ENCODE results near the gene RIMS4.

The RIMS4 gene

GRCh38 chr20:44837946-44838345 is 27.6 kb upstream of the RIMS4 start:
- Histone ChIP-seq H3K4me3 (ENCODE audit: low read depth in 1 of 2, low read length in 2 of 2) (no peak overlapping the region), H3K9me3 (ENCODE audit: insufficient read depth, low read length, severe bottlenecking) (no peaks in the 10 kb centered on the region), H3K4me2 (ENCODE audit: insufficient read depth, low read length) (no peak overlapping the region), H4K20me1 (ENCODE audit: insufficient read depth, low read length) (0 out of 2 replicates have a peak, but pooled peaks cover 3% of the 10 kb centered on the region), H3K27me3 (ENCODE audit: insufficient read depth, low read length, poor library complexity) (peaks cover 22% of the 10 kb centered on the region), H3K79me2 (ENCODE audit: insufficient read depth, low read length) (no peaks in the 10 kb centered on the region), H3K27ac (ENCODE audit: low read length) (no peak overlapping the region), H2AFZ (ENCODE audit: low read depth, low read length) (no peak overlapping the region), H3K4me1 (ENCODE audit: insufficient read depth, low read length) (no peaks in the 10 kb centered on the region), H3K9ac (ENCODE audit: low read depth, low read length) (no peak overlapping the region), H3K36me3 (ENCODE audit: insufficient read depth, low read length) (no peaks in the 10 kb centered on the region)
- no peak for ATAC-seq (ENCODE audit: insufficient read depth, low read depth)
- no peak for DNase-seq
- TF ChIP-seq EZH2 (IDR thresholded peaks at IDR 0.05; ENCODE audit: borderline replicate concordance, low read depth, low read length, severe bottlenecking), result no peak
- TF ChIP-seq, protein P1, sequence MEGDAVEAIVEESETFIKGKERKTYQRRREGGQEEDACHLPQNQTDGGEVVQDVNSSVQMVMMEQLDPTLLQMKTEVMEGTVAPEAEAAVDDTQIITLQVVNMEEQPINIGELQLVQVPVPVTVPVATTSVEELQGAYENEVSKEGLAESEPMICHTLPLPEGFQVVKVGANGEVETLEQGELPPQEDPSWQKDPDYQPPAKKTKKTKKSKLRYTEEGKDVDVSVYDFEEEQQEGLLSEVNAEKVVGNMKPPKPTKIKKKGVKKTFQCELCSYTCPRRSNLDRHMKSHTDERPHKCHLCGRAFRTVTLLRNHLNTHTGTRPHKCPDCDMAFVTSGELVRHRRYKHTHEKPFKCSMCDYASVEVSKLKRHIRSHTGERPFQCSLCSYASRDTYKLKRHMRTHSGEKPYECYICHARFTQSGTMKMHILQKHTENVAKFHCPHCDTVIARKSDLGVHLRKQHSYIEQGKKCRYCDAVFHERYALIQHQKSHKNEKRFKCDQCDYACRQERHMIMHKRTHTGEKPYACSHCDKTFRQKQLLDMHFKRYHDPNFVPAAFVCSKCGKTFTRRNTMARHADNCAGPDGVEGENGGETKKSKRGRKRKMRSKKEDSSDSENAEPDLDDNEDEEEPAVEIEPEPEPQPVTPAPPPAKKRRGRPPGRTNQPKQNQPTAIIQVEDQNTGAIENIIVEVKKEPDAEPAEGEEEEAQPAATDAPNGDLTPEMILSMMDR (IDR thresholded peaks at IDR 0.05; ENCODE audit: borderline replicate concordance, extremely low read depth, low read length, poor library complexity, severe bottlenecking), result no peak

GRCh38 chr20:44836601-44837120 is 26.3 kb upstream of the RIMS4 start:
- Histone ChIP-seq H3K4me1 (ENCODE audit: insufficient read depth, low read length) (no peaks in the 10 kb centered on the region), H3K4me2 (ENCODE audit: insufficient read depth, low read length) (no peak overlapping the region)

GRCh38 chr20:44835661-44836221 is 25.4 kb upstream of the RIMS4 start:
- Histone ChIP-seq H3K4me3 (ENCODE audit: low read depth in 1 of 2, low read length in 2 of 2) (no peak overlapping the region), H3K79me2 (ENCODE audit: insufficient read depth, low read length) (no peaks in the 10 kb centered on the region), H4K20me1 (ENCODE audit: insufficient read depth, low read length) (no peaks in the 10 kb centered on the region), H3K9ac (ENCODE audit: low read depth, low read length) (no peak overlapping the region), H3K36me3 (ENCODE audit: insufficient read depth, low read length) (no peaks in the 10 kb centered on the region), H3K4me1 (ENCODE audit: insufficient read depth, low read length) (no peaks in the 10 kb centered on the region), H3K4me2 (ENCODE audit: insufficient read depth, low read length) (no peak overlapping the region), H2AFZ (ENCODE audit: low read depth, low read length) (no peak overlapping the region), H3K27ac (ENCODE audit: low read length) (no peak overlapping the region), H3K9me3 (ENCODE audit: insufficient read depth, low read length, severe bottlenecking) (no peaks in the 10 kb centered on the region), H3K27me3 (ENCODE audit: insufficient read depth, low read length, poor library complexity) (peaks cover 22% of the 10 kb centered on the region)
- DNase-seq, result no peak
- TF ChIP-seq EZH2 (IDR thresholded peaks at IDR 0.05; ENCODE audit: borderline replicate concordance, low read depth, low read length, severe bottlenecking), result no peak
- TF ChIP-seq, protein P1 (IDR thresholded peaks at IDR 0.05; ENCODE audit: borderline replicate concordance, extremely low read depth, low read length, poor library complexity, severe bottlenecking), result no peak
- ATAC-seq (ENCODE audit: insufficient read depth, low read depth), result no peak

More at GRCh38 chr20:44836601-44837120, 26.3 kb upstream of the RIMS4 start:
- no peaks in the 10 kb centered on the region for H4K20me1 ChIP-seq (ENCODE audit: insufficient read depth, low read length)
- no peaks in the 10 kb centered on the region for H3K36me3 ChIP-seq (ENCODE audit: insufficient read depth, low read length)
- peaks cover 20% of the 10 kb centered on the region for H3K27me3 ChIP-seq (ENCODE audit: insufficient read depth, low read length, poor library complexity)
- no peak overlapping the region for H2AFZ ChIP-seq (ENCODE audit: low read depth, low read length)
- ATAC-seq (ENCODE audit: insufficient read depth, low read depth), result no peak
- no peak for TF ChIP-seq EZH2 (IDR thresholded peaks at IDR 0.05; ENCODE audit: borderline replicate concordance, low read depth, low read length, severe bottlenecking)
- TF ChIP-seq, protein P1 (IDR thresholded peaks at IDR 0.05; ENCODE audit: borderline replicate concordance, extremely low read depth, low read length, poor library complexity, severe bottlenecking), result no peak
- no peak overlapping the region for H3K4me3 ChIP-seq (ENCODE audit: low read depth in 1 of 2, low read length in 2 of 2)
- no peak for DNase-seq
- no peaks in the 10 kb centered on the region for H3K79me2 ChIP-seq (ENCODE audit: insufficient read depth, low read length)
- no peak overlapping the region for H3K27ac ChIP-seq (ENCODE audit: low read length)
- no peaks in the 10 kb centered on the region for H3K9me3 ChIP-seq (ENCODE audit: insufficient read depth, low read length, severe bottlenecking)
- no peak overlapping the region for H3K9ac ChIP-seq (ENCODE audit: low read depth, low read length)

Measured in DND-41 (cell line).